Prostate gland (tissue), 2 donors: ENCODE measurements around the gene FIG4. TPM values are rescaled to one million over a fixed set of nuclear protein-coding genes. Genes with fewer than 3 reads are reported as not detected.

ENCODE experiments used
- DNase-seq: peaks from one replicate; pipeline ENCODE4 v3.0.0-alpha.2; 2019; ENCODE audit warnings: low spot score
- H3K27ac ChIP-seq, 2 donors: fragments of 200-600 bp; sonication (generic); 2 replicates each; pipeline ENCODE4 v1.5.1; 2017 to 2019
- H3K27me3 ChIP-seq: fragments of 200-600 bp; sonication (generic); replicated peaks from 2 replicates; pipeline ENCODE4 v1.5.1; 2019; ENCODE audit not compliant: insufficient read depth
- H3K36me3 ChIP-seq, 2 donors: fragments of 200-600 bp; sonication (generic); 1 replicate in 1 of 2; 2 replicates in 1 of 2; pipeline versions ENCODE4 v1.5.1 to v1.8.1; 2017 to 2019
- H3K4me1 ChIP-seq: fragments of 200-600 bp; sonication (generic); replicated peaks from 2 replicates; pipeline ENCODE4 v1.5.1; 2019
- H3K4me3 ChIP-seq, 2 donors: fragments of 200-600 bp; sonication (generic); 2 replicates each; pipeline ENCODE4 v1.5.1; 2017 to 2019
- H3K9me3 ChIP-seq: fragments of 200-600 bp; sonication (generic); 2 replicates; pipeline ENCODE4 v1.5.1; 2017
- POLR2A ChIP-seq: fragments of 450-650 bp; IDR thresholded peaks from one replicate; pipeline ENCODE4 v1.6.1; 2016; ENCODE audit warnings: antibody characterized with exemption, mild to moderate bottlenecking
- POLR2AphosphoS5 ChIP-seq: sonication (generic); formaldehyde crosslinking; IDR thresholded peaks from one replicate; pipeline ENCODE4 v1.6.1; 2017; ENCODE audit warnings: antibody characterized with exemption
- WGBS: methylation state at CpG from one replicate; pipeline ENCODE4 v1.1.5; 2018; 5-methylcytosine and 5-hydroxymethylcytosine counted together
- intact Hi-C: fragments of 100-400 bp; cut with DNase I; formaldehyde crosslinking; loops from one replicate; pipeline ENCODE4 v1.14.2; 2022
- total RNA-seq, 2 donors: library from RNA; depleted of rRNA; stranded (reverse); fragments of >200 nt; gene quantifications; one replicate each; pipeline ENCODE4 v1.1.0, GENCODE V29; 2016
- TF ChIP-seq, protein P1 (sequence below), 4 experiments: fragments of 200-600 bp in 2 of 4; fragments of 450-650 bp in 2 of 4; sonication (generic) in 2 of 4; IDR thresholded peaks; 1 replicate in 3 of 4; 2 replicates in 1 of 4; pipeline ENCODE4 v1.5.1; 2016 to 2019; ENCODE audit warnings: antibody characterized with exemption in 4 of 4, mild to moderate bottlenecking in 2 of 4, moderate library complexity in 2 of 4

The FIG4 gene
- total RNA-seq, 2 donors from 2014 or later, result 12.7 to 16.6 TPM

DNA sequence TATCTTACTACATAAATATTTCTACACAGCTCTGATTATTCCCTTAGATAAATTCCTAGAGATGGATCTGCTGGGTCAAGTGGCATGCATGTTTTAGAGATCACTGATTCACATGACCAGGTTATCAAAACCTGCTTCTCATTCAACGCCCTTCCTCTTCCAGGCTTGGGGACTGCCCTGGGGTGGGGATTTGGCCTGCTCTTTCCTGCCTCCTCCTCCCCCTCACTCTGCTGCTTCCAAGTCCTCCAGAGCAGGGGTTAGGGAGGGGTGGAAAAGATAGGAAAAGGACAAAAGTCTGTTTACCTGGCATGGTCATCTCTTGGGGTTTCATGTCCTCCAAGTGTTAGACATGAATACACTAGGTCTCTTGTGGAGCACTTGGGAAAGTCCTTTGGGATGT lies 181.5 kb downstream of the FIG4 start:
- H3K4me1 ChIP-seq, result no peaks in the 10 kb centered on the region
- H3K36me3 ChIP-seq, result no peaks in the 10 kb centered on the region
- 82% methylated on average over 1 of the region's 1 CpG for WGBS
- H3K27ac ChIP-seq, result no peak overlapping the region
- no peak for DNase-seq
- no peaks in the 10 kb centered on the region for H3K27me3 ChIP-seq
- TF ChIP-seq POLR2A, result no peak
- TF ChIP-seq, protein P1, sequence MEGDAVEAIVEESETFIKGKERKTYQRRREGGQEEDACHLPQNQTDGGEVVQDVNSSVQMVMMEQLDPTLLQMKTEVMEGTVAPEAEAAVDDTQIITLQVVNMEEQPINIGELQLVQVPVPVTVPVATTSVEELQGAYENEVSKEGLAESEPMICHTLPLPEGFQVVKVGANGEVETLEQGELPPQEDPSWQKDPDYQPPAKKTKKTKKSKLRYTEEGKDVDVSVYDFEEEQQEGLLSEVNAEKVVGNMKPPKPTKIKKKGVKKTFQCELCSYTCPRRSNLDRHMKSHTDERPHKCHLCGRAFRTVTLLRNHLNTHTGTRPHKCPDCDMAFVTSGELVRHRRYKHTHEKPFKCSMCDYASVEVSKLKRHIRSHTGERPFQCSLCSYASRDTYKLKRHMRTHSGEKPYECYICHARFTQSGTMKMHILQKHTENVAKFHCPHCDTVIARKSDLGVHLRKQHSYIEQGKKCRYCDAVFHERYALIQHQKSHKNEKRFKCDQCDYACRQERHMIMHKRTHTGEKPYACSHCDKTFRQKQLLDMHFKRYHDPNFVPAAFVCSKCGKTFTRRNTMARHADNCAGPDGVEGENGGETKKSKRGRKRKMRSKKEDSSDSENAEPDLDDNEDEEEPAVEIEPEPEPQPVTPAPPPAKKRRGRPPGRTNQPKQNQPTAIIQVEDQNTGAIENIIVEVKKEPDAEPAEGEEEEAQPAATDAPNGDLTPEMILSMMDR (IDR thresholded peaks at IDR 0.05), result no peak
- no peak for TF ChIP-seq POLR2AphosphoS5
- intact Hi-C loops, result no loop called here
- no peaks in the 10 kb centered on the region for H3K9me3 ChIP-seq
- H3K4me3 ChIP-seq, result no peak overlapping the region

- 87% methylated on average over 4 of the region's 4 CpGs for WGBS
- no peak for DNase-seq
- no peak overlapping the region for H3K4me3 ChIP-seq
- no peaks in the 10 kb centered on the region for H3K4me1 ChIP-seq
- intact Hi-C loops, result no loop called here
- no peaks in the 10 kb centered on the region for H3K9me3 ChIP-seq
- TF ChIP-seq POLR2AphosphoS5 (no peak), POLR2A (no peak)
- TF ChIP-seq, protein P1 (IDR thresholded peaks at IDR 0.05), result no peak
- no peak overlapping the region for H3K27ac ChIP-seq
- H3K27me3 ChIP-seq, result no peaks in the 10 kb centered on the region
- no peaks in the 10 kb centered on the region for H3K36me3 ChIP-seq
Measured at GRCh38 chr6:109872968-109873545, 182.0 kb downstream of the FIG4 start.

GRCh38 chr6:109874086-109874485 lies 183.0 kb downstream of the FIG4 start:
- H3K27ac ChIP-seq, result no peak overlapping the region
- TF ChIP-seq, protein P1 (IDR thresholded peaks at IDR 0.05), result no peak
- TF ChIP-seq POLR2A, result no peak
- no peak for TF ChIP-seq POLR2AphosphoS5
- H3K27me3 ChIP-seq, result no peaks in the 10 kb centered on the region
- no peak overlapping the region for H3K4me3 ChIP-seq
- DNase-seq, result no peak
- H3K36me3 ChIP-seq, result no peaks in the 10 kb centered on the region
- 91% methylated on average over 4 of the region's 4 CpGs for WGBS
- H3K4me1 ChIP-seq, result no peaks in the 10 kb centered on the region
- intact Hi-C loops, result no loop called here
- H3K9me3 ChIP-seq, result no peaks in the 10 kb centered on the region

- no peaks in the 10 kb centered on the region for H3K9me3 ChIP-seq
- H3K27ac ChIP-seq, result no peak overlapping the region
- no peaks in the 10 kb centered on the region for H3K36me3 ChIP-seq
- no peak for TF ChIP-seq POLR2A
- TF ChIP-seq POLR2AphosphoS5, result no peak
- TF ChIP-seq, protein P1 (IDR thresholded peaks at IDR 0.05), result no peak
- H3K4me3 ChIP-seq, result no peak overlapping the region
- 87% methylated on average over 4 of the region's 4 CpGs for WGBS
- DNase-seq, result no peak
- intact Hi-C loops, result no loop called here
- no peaks in the 10 kb centered on the region for H3K27me3 ChIP-seq
- H3K4me1 ChIP-seq, result no peaks in the 10 kb centered on the region
Measured at GRCh38 chr6:109874621-109875020, 183.5 kb downstream of the FIG4 start.

Other genes starting within 250 kb of the FIG4 start
- 10 to 100 TPM; 13.9 to 55.4 TPM for gene MICAL1, start 235.5 kb upstream of the FIG4 start, total RNA-seq
- gene ZBTB24, start 208.1 kb upstream of the FIG4 start, total RNA-seq, result 10 to 100 TPM in 1 of 2 donors, 1 to 10 TPM in 1; 8.2 to 12.8 TPM
- 10 to 100 TPM in 1 of 2 donors, 1 to 10 TPM in 1; 4.5 to 22.0 TPM for gene AK9, start 94 bp upstream of the FIG4 start, total RNA-seq